Right renal cortex interstitium (tissue), 3 donors: ENCODE measurements around the gene TAS2R40. TPM values are rescaled to one million over a fixed set of nuclear protein-coding genes. Genes with fewer than 3 reads are reported as not detected.

Source experiments
- DNase-seq, 3 donors: peaks; one replicate each; pipeline ENCODE4 v3.0.0-alpha.2; 2013; ENCODE audit warnings: low read depth in 3 of 3, low spot score in 2 of 3
- polyA plus RNA-seq, 3 donors: library from polyadenylated mRNA; unstranded; fragments of 120-200 nt; gene quantifications; one replicate each; pipeline ENCODE4 v1.2.1, GENCODE V29; 2013; ENCODE audit not compliant: insufficient read length in 3 of 3

TAS2R40 gene
- polyA plus RNA-seq, 3 donors: not detected

DNA sequence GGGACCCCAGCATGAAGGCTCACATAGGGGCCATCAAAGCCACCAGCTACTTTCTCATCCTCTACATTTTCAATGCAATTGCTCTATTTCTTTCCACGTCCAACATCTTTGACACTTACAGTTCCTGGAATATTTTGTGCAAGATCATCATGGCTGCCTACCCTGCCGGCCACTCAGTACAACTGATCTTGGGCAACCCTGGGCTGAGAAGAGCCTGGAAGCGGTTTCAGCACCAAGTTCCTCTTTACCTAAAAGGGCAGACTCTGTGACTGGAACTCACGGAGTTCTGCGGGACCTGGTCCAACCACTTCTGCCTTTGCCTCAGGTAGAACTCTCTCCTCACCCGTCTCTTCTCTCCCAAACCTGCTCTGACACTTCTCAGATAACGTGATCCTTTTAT is 945 bp downstream of the TAS2R40 start:
- no peak for DNase-seq

DNA sequence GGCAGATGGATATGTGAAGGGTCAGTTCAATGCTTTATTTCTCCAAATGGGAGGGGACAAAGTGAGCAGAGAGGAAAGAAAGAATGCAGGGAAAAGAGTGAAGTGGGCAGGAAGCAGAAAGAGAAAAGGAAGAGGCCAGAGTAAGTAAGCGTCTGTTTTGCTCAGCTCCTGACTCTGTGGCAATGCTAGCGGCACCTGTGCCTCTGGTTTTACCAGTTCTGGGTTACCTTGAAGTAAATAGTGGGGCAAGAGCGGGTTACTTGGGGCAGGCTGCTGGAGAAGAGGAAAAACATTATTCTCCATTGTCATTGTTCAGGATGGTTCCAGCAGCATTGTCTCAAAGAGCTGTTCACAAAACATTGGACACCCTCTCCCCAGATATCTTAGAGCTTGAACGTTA is 1.9 kb downstream of the TAS2R40 start:
- no peak for DNase-seq

DNA sequence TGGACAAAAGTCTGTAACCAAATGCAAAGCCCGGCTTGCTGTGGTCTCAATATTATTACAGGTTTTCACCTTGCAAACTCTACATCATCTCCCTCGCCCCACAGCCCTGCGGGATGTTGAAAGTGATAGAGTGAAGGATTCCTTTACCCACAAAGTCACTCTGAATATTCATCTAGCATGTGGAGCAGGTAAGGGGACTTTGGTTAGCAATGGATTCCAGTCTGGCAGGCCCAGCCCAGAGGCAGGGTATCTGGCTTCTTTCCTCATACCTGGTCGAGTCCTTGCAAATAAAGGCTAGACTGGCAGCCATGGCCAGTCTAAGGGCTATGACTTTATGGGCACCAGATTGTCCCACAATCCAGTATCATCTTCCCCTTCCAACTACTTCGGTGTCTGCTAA is 3.2 kb downstream of the TAS2R40 start:
- no peak for DNase-seq

DNA sequence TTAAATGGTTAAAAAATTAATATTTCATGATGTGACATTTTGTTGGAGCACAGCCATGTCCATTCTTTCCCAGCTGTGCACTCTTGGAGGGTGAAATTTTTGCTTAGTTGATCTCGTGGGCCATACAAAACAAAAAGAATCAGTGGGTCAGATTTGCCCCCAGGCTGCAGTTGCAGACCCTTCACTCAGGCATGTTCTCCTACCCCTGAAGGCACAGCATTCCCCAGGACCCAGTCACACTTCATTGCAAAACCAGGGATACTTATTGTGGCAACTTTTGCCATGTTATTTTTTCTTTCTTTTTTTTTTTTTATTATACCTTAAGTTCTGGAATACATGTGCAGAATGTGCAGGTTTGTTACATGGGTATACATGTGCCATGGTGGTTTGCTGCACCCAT is 6.0 kb downstream of the TAS2R40 start:
- DNase-seq: no peak

DNA sequence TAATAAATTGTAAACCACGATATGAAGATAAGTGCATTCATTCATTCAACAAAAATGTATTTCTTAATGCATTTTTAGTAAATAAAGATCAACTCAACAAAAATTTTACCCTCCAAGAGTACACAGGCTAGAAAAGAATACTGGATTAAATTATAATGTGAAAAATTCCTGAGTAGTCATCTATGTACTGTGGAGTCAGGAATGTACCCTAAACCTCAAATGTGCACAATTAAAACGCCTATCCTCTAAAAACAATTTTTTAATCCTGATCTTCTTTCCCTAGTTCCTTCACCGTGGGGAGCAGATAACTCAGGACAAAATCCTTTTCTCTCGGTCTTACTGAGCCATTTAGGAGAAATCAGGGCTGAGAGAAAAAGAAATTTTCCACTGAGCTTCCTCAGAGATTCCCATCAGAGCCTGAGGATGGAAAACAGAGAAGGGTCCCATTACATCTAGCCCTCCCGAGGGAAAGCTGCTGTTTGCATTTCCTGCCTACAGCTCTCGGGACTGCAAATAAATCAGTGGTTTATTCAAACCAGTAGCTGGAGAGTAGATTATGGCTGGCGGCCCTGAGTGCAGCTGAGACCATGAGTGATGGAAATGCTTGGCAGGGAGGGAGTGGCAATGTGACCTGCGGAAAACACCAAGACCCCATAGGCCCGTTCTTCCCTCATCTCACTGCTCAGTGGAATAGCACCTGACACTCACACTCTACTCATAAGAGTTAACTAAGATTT is 7.4 kb downstream of the TAS2R40 start:
- peak in 1 of 3 donors; percentile 21 for DNase-seq

DNA sequence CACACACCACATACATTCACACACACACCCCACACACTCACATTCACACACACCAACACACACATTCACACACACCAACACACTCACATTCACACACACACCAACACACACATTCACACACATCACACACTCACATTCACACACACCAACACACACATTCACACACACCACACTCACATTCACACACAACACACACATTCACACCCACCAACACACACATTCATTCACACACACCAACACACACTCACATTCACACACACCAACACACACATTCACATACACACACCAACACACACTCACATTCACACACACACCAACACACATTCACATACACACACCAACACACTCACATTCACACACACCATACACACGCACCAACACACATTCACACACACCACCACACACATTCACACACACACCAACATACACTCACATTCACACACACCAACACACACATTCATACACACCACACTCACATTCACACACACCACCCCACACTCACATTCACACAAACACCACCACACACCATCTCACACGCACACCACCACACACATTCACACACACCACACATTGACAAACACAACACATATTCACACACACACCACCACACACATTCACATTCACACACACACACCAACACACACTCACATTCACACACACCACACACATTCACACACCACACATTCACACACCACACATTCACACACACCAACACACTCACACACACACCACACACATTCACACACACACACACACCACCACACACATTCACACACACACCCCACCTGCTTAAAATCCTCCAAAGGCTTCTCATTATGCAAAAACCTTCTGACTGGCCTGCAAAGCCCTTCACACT is 9.0 kb downstream of the TAS2R40 start:
- no peak for DNase-seq

DNA sequence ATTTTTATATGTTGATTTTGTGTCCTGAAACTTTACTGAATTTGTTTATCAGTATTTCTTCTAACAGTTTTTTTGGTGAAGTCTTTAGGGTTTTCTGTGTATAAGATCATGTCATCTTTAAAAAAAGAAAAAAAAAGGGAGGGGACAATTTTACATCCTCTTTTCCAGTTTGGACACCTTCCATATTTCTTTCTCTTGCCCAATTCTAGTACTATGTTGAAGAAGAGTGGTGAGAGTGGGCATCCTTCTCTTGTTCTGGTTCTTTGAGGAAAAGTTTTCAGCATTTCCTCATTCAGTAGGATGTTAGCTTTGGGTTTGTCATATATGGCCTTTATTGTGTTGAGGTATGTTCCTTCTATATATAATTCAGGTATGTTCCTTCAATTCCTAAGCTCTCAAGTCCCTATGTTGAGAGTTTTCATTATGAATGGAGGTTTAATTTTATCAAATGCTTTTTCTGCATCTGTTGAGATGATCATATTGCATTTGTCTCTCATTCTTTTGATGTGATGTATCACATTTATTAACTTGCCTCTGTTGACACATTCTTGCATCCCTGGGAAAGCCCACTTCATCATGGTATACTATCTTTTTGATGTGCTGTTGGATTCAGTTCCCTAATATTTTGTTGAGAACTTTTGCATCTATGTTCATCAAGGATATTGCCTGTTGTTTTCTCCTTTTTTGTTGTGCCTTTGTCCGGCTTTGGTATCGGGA is 12.1 kb downstream of the TAS2R40 start:
- DNase-seq: no peak

DNA sequence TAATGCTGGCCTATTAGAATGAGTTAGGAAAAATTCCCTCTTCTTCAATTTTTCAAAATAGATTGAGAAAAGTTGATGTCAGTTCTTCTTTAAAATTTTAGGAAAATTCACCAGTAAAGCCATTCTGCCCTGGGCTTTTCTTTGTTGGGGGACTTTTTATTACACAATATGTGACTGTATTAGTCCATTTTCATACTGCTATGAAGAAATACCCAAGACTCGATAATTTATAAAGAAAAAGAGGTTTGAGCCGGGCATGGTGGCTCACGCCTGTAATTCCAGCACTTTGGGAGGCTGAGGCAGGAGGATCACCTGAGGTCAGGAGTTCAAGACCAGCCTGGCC is 12.7 kb downstream of the TAS2R40 start:
- DNase-seq: no peak

DNA sequence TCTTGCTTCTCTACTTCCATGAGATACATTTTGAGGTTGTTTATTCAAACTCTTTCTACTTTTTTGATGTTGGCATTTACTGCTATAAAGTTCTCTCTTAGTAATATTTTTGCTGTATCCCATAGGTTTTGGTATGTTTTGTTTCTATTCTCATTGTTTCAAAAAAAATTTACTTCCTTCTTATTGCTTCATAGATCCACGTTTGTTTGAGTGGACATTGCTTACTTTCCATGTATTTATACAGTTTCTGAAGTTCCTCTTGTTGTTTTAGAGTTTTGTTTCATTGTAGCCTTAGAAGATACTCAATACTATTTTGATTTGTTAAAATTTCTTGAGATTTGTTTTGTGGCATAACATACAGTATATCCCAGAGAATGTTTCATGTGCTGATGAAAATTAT is 13.7 kb downstream of the TAS2R40 start:
- DNase-seq: no peak

DNA sequence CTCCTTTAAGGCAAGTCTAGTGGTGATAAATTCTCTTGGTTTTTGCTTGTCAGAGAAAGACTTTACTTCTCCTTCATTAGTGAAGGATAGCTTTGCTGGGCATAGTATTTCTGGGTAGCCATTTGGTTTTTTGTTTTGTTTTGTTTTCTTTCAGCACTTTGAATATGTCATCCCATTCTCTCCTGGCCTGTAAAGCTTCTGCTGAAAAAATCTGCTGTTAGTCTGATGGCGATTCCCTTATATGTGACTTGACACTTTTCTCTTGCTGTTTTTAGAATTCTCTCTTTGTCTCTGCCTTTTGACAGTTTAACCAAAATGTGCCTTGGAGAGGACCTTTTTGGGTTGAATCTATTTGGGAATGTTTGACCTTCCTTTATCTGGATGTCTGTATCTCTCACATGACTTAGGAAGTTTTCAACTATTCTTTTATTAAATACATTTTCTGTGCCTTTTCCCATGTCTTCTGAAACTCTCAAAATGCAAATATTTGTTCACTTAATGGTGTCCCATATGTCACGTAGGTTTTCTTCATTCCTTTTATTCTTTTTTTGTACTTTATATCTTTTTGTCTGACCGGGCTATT is 14.7 kb downstream of the TAS2R40 start:
- no peak for DNase-seq

DNA sequence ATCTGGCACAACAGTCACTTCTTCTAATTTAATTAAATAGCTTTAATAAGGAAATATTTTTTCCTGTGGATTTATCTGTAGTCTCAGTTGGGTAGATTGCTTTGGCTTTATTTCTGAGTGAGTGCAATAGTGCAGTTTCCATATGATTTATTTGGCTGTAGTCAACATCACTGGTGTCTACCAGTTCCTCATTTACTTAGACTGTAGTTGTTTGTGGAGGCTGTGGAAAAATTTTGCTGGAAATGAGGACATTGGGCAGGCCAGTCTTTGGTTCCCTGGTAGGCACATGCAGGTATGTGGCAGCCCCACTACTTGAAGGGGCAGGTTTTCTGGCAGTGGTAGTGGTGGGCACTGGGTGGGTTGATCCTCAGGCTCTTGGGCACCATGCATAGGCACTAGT is 15.5 kb downstream of the TAS2R40 start:
- no peak for DNase-seq

DNA sequence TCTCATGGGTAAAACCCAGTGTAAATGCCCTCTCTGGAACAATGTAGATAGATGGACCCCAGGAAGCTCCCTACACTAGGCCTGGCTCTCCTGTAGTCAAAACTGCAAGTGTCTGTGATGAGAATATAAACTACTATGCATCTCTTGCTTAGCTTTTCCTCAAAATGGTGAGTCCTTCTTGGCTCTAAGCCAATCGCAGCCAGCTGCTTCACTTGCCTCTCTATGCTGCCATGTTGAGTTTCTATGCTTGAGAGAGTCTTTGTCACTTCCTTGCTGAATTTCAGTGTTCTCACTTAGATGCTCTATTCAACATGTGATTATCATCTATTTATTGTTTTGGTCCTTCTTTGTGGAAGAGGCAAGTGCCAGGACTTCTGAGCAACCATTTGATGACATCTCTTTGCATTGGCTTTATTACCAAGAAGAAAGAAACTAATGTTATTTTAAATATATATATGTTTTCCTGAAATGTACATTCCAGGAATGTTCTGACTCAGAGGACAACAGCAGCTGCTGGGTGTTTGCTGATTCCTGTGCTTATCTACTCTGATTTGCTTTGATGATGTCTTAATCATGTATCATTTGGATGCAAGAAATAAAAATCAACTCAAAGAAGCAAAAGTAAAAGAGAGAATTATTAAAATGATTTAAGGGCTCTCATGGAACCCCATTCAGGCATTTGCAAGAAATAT is 16.6 kb downstream of the TAS2R40 start:
- DNase-seq: no peak

DNA sequence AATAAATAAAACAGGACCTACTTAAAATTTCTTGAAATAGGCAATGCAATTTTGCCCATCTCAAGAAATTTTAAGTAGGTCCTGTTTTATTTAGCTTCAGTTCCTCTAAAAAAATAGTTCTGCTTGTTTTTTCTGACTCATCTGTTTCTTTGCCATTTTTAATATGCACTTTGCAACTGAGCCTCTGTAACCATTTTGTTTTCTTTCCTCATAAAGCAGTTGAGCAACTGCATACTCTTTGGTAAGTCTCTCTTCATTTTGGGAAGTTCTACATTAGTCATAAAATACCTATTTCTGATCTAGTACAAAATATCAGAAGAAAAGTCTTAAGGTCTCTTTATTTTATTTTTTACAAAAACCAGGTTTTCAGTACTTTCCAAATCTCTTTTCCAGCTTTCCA is 18.0 kb downstream of the TAS2R40 start:
- no peak for DNase-seq

DNA sequence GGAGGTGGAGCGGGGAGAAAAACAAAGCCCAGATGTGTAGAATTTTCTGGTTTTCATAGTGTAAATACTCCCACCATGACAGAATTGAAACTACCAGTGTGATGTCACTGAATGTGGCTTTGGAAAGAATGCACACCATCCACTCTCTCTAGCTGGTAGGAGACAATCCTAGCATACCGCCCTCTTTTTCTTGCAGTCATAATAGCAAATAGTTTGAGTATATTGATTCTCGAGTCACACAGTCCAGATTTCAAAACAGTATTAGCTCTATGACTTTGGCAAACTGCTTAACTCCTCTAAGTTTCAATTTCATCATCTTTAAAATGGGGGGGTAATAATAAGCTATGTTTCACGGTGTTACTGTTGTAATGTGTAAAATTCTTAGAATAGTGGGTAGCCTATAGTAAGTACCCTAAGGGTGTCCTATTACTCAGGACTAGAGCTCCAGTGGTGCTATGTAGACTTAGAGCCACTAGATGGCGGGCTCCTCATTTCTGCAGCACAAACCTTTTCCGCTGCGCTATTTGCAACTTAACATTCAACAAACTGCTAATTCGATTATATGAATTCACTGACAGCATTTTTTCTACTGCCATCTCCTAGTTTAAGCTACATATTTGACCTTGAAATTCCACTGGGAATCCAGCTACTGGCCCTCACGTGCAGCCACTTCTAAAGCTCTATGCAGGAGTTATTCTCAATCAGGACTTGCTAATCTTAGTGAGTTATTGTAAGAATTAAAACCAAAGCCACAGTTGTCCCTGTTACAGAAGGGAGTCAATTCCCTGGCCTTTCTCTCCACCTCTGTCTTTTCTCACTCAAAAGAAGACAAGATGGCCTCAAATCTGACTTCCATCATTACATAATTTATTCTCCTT is 18.7 kb downstream of the TAS2R40 start:
- peak; percentile 61 to 67 (median 65) for DNase-seq

DNA sequence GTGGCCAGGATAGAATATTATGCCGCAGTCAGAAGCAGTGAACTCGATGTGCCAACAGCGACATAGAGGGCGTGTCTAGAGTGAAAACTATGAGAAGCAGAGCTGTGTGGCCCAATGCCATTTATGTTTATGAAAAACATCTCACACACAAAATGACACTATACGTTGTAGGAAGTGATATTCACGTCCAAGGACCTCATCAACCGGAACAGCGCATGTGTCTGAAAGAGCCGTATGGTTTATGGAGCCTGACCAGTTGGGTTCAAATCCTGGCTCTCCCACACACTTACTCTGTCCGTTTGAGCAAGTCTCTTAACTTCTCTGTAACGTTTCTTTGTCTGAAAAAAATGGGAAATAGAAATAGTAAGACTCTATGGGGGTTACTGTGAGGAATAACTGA is 20.5 kb downstream of the TAS2R40 start:
- no peak for DNase-seq

DNA sequence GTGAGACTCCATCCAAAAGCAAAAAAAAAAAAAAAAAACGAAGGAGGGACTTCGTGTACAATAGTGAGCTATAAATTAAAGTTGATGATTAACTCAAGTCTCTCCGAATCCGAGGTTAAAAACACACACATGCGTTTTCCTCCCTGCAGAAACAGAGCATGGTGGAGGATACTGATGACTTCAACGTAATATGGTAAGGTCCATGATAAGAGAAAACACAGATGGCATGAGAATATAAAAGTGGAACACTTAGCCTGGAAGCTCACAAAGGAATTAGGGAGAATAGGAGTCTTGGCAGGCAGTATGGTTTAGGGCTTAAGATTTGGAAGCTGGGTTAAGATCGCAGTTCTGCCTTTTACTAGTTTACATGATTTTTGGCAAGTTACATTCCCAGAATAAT is 21.3 kb downstream of the TAS2R40 start:
- no peak for DNase-seq

DNA sequence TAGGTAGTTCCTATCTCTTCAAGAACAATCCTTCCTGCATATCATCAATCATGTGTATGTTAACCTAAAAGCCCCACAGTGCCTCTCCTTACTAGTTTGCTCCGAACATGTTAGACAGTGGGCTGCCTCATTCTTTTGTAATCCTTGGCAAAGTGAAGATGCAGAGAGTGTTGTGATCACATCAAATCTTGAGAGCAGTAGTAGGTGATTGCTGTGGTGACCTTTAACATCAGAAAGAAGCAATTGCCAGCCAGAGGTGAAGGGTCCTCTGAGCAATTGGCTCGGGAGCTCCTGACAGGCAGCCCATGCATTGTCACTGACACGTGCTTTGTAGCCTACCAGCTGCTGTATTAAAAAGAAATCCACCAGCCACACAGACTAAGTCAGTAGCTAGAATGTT is 21.8 kb downstream of the TAS2R40 start:
- no peak for DNase-seq

DNA sequence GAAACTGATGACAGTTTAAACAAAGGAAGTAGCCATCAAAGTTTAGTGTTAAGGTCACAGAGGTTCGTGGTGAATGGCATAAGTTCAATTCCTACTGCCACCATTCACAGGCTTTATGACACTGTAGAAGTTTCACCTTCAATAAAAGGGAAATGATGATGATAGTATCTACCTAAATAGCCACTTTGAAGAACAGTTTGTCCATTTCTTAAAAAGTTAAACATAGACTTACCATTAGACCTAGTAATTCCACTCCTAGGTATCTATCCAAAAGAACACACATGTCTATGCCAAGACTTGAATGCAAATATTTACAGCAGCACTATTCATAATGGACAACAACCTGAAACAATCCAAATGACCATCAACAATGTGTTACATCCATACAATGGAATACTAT is 22.5 kb downstream of the TAS2R40 start:
- DNase-seq: no peak

DNA sequence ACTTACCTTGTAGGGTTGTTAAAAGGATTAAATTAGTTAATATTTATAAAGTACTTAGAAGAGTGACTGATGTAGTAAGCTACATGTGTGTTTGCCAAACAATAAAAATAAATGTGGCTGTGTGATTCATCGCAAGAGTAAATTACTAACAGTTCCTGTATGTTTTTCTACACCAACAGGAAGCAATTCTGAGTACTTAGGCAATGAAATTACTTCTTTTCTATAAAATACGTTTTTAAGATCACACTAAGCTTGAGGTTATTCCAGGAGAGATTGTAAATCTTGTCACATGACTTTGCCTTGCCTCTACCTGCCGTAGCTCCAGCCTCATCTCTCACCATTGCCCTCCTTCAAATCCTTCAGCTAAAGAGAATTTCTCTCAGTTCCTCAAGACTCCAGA is 23.3 kb downstream of the TAS2R40 start:
- no peak for DNase-seq

DNA sequence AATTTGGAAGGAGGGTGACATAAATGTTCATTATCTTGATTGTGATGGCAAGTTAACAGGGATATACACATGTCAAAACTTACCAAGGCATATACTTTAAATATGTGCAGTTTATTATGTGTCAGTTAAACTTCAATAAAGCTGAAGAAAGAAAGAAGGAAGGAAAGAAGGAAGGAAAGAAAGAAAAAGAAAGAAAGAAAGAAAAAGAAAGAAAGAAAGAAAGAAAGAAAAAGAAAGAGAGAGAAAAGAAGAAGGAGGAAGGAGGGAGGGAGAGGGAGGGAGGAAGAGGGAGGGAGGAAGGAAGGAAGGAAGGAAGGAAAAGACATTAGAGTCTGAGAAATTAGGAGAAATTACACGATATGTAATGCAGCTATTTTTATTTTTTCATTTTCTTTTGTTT is 25.5 kb downstream of the TAS2R40 start:
- DNase-seq: no peak
